Esophagus squamous epithelium (tissue), 4 donors: ENCODE data around the gene FLNA.

Experiments
- POLR2A ChIP-seq, 4 donors: fragments of 450-650 bp; IDR thresholded peaks; one replicate each; pipeline ENCODE4 v1.6.1; 2017; ENCODE audit warnings: antibody characterized with exemption in 4 of 4, mild to moderate bottlenecking in 4 of 4, moderate library complexity in 3 of 4
- TF ChIP-seq, protein P1 (sequence below), 6 experiments: fragments of 450-650 bp in 4 of 6; fragments of 200-600 bp in 2 of 6; sonication (generic) in 2 of 6; IDR thresholded peaks; one replicate each; pipeline ENCODE4 v1.5.1; 2016 to 2019; ENCODE audit warnings: antibody characterized with exemption in 6 of 6, mild to moderate bottlenecking in 4 of 6, moderate library complexity in 4 of 6

DNA sequence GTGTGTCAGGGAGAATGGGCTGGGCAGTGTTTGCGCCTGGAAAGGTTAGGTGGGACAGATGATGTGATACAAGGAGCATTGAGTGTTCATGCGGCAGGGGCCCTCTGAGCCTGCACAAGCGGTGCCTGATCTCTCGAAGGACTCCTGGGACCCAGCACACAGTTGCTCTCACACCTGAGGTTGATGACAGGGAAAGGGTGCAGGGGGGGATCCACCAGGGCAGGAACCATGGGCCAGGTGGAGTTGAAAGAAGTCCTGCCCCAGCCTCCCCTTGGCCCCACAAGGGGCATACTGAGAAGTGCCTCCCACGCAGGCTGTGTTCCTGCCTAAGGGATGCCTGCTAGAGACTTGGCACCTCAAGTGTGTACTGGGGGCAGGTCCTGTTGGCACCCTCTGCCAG, 45.8 kb downstream of the FLNA start:
- TF ChIP-seq POLR2A (IDR thresholded peaks at IDR 0.05) = no peak
- TF ChIP-seq, protein P1, sequence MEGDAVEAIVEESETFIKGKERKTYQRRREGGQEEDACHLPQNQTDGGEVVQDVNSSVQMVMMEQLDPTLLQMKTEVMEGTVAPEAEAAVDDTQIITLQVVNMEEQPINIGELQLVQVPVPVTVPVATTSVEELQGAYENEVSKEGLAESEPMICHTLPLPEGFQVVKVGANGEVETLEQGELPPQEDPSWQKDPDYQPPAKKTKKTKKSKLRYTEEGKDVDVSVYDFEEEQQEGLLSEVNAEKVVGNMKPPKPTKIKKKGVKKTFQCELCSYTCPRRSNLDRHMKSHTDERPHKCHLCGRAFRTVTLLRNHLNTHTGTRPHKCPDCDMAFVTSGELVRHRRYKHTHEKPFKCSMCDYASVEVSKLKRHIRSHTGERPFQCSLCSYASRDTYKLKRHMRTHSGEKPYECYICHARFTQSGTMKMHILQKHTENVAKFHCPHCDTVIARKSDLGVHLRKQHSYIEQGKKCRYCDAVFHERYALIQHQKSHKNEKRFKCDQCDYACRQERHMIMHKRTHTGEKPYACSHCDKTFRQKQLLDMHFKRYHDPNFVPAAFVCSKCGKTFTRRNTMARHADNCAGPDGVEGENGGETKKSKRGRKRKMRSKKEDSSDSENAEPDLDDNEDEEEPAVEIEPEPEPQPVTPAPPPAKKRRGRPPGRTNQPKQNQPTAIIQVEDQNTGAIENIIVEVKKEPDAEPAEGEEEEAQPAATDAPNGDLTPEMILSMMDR (IDR thresholded peaks at IDR 0.05) = no peak
